ENCODE results near the gene PAIP2.
"Not testable (repeated sequence)": the region's sequence is repeated elsewhere in the genome, so short reads cannot be mapped to it uniquely, and the experiment has no call there.

Gene PAIP2

GRCh38 chr5:139378101-139378825 lies 36.6 kb downstream of the PAIP2 start:
- DNase-seq = no peak

GRCh38 chr5:139378941-139379361 lies 37.3 kb downstream of the PAIP2 start:
- no peak for DNase-seq

GRCh38 chr5:139379626-139380449 lies 38.2 kb downstream of the PAIP2 start:
- DNase-seq = no peak

GRCh38 chr5:139381837-139382761 lies 40.4 kb downstream of the PAIP2 start:
- DNase-seq = no peak

- DNase-seq = no peak
Measured at GRCh38 chr5:139382807-139383206, 41.2 kb downstream of the PAIP2 start.

GRCh38 chr5:139383275-139383992 lies 41.8 kb downstream of the PAIP2 start, which contains the start of gene SLC23A1:
TSS of gene SLC23A1 (minus strand) at chr5:139383297. CDS start at chr5:139383253, 44 bp downstream.
- no peak for DNase-seq

GRCh38 chr5:139383993-139384590 lies 42.4 kb downstream of the PAIP2 start:
- DNase-seq = no peak

GRCh38 chr5:139384591-139385051 lies 43.0 kb downstream of the PAIP2 start:
- no peak for DNase-seq

- DNase-seq = no peak
Measured at GRCh38 chr5:139385061-139386049, 43.7 kb downstream of the PAIP2 start.

- DNase-seq = no peak
Measured at GRCh38 chr5:139386050-139386438, 44.4 kb downstream of the PAIP2 start.

- not testable (repeated sequence) for DNase-seq
Measured at GRCh38 chr5:139386956-139387355, 45.3 kb downstream of the PAIP2 start.

- no peak for DNase-seq
Measured at GRCh38 chr5:139387611-139388197, 46.0 kb downstream of the PAIP2 start.

- no peak for DNase-seq
Measured at GRCh38 chr5:139388198-139388821, 46.7 kb downstream of the PAIP2 start.

- no peak for DNase-seq
Measured at GRCh38 chr5:139389701-139390638, 48.3 kb downstream of the PAIP2 start, which contains the start of gene MZB1. TSS of gene MZB1 (minus strand) at chr5:139389913. CDS start at chr5:139389856, 57 bp downstream.

GRCh38 chr5:139390639-139391569 lies 49.2 kb downstream of the PAIP2 start:
- no peak for DNase-seq
